Stimulated activated CD8-positive, alpha-beta memory T cell treated with anti-CD3 and anti-CD28 coated beads, Interleukin-4, amount 100 ng/mL, for 24 hours (primary cell): ENCODE data around the gene USP15.

Source experiments
- DNase-seq: peaks from one replicate; pipeline ENCODE4 v3.0.0-alpha.2; 2020; ENCODE audit warnings: low read depth

The USP15 gene

DNA sequence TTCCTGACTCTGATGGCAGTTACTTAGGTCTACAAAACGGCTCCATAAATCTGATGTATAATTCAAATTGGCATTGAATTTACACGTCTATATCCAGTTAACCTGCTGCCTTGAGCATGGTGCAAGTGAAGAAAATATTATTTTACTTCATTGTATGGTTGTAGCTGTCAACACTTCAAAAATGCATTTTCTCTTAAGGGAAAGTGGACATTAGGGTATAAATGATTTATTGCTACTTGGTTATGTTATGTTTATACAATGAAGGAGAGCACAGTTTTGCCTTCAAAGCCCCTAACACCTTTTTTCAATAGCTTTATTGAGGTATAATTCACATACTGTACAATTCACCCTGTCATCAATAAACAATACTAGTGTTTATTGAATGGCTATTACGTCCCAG, 2.0 kb upstream of the USP15 start:
- DNase-seq = no peak

DNA sequence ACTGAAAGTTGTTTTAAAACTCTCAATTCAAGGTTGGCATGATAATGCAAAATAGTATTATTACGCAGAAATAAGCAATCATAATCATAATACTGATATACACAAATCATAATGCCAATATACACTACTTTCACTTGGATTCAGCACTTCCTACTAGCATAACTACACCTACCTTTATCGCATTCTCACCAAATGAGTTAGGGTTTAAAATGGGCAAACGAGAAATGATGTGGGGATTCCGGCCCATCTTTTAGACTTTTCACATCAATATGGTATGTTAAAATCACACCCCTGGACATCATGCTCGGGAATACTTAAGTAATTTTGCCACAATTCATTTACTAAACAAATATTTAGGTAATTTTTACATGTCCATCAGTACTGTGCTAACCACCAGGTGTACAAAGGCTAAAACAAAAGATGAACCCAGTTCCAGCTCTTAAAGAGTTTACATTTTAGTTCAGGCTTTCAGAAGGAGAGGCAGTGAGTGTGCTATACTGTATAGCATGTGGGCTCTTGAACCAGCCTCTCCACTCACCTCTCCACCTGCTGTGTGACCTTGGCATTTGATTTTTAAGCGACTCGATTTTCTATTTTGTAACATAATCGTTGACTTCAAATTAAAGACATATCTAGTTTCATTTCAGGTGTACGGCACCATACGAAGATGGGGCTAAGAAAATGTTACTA, 1.1 kb upstream of the USP15 start:
- DNase-seq = no peak

- DNase-seq = no peak
These were observed 592 bp upstream of the USP15 start for GRCh38 chr12:62259631-62259992.

- DNase-seq = peak; percentile 11
These were observed 804 bp downstream of the USP15 start for GRCh38 chr12:62260733-62261683.

DNA sequence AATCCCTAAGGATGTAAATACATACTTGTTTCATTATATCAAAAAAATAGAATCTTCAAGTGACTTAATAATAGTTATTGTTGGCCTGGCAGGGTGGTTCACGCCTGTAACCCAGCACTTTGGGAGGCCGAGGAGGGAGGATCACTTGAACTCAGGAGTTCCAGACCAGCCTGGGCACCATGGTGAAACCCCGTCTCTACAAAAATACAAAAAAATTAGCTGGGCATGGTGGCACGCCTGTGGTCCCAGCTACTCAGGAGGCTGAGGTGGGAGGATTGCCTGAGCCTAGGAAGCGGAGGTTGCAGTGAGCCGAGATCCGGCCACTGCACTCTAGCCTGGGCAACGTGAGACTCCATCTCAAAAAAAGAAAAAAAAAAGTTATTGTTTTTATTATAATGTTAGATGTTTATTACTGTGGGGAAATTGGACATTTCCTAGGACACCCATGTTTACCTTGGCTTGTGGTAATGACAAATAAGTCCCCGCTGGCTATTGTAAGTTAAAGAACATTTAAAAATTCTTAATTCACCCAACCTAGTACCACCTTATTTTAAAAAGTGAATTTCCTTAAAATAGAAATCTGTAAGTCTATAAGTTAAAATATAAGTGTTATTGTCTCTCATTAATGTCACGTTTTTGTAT, 1.8 kb downstream of the USP15 start:
- DNase-seq = no peak

GRCh38 chr12:62263232-62263631, 3.0 kb downstream of the USP15 start:
- DNase-seq = no peak

DNA sequence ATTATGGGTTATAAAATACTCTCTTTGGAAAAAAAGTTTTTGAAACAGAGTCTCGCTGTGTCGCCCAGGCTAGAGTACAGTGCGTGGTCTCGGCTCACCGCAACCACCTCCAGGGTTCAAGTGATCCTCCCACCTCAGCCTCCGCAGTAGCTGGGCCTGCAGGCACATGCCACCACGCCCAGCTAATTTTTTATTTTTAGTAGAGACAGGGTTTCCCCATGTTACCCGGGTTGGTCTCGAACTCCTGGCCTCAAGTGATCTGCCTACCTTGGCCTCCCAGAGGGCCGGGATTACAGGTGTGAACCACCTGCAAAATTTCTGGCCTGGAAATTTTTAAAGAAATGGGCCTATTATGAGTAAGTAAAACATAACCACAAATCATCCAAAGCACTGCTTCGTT, 3.8 kb downstream of the USP15 start:
- DNase-seq = no peak

DNA sequence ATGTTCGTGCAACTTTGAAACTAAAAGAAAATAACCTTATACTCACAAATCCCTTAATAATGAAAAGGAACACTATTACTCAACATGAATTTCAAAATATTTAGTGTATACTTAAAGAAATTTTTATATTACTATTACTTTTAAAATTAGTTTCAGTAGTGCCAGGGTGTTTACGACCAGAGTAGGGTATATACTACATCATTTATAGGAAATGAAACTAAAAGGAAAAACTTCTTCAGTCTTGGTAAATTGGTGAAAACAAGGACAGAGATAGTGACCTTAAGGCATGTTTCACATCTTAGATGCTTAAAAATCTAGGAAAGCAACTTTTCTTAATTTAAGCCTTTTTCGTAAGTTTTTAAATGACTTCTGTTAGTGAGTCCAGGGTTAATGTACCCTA, 4.5 kb downstream of the USP15 start:
- no peak for DNase-seq

- DNase-seq = no peak
These were observed 5.3 kb downstream of the USP15 start for GRCh38 chr12:62265511-62265910.

DNA sequence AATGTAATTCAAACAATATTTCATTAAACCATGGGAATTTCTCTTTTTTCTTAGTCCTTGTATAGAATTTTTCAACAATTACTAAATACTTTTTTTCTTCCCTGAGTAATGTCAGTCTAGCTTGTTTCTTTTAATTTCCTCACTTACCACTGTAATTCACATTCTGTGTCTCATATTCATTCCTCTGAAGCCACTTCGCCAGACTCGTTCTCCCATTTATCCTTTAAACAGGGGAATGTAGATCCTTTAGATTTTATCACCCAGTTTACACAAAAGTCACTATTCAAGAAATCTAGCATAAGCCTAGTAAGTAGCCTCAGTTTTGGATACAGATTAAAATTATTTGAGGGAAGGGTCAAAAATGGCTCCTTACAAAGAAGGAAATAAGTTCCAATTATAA, 6.8 kb downstream of the USP15 start:
- DNase-seq = no peak

GRCh38 chr12:62267480-62267879, 7.3 kb downstream of the USP15 start:
- no peak for DNase-seq

DNA sequence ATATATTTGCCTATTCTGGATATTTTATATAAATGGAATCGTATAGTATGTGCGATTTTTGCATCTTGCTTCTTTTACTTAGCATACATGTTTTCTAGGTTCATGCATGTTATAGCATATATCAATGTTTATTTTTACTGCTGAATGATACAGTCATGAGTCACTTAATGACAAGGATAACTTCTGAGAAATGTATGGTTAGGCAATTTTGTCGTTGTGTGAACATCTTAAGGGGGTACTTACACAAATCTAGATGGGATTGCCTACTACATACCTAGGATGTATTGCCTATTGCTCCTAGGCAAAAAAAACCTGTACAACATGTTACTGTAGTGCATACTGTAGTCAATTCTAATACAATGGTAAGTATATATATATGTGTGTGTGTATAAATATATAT, 8.8 kb downstream of the USP15 start:
- DNase-seq = no peak

GRCh38 chr12:62269464-62270228, 9.4 kb downstream of the USP15 start:
- DNase-seq = no peak

DNA sequence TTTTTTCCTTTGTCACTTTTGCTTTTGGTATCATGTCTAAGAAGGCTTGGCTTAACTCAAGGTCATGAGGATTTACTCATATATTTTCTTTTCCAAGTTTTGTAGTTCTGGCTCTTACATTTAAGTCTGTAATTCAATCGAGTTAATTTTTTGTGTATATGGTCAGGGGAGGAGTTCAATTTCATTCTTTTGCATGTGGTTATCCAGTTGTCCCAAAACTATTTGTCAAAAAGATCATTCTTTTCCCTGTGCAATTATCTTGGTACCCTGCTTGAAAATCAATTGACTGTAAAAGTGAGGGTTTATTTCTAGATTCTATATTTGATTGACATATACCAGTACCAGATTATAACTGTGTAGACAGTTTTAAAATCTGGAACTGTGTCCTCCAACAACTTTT, 10.2 kb downstream of the USP15 start:
- no peak for DNase-seq

DNA sequence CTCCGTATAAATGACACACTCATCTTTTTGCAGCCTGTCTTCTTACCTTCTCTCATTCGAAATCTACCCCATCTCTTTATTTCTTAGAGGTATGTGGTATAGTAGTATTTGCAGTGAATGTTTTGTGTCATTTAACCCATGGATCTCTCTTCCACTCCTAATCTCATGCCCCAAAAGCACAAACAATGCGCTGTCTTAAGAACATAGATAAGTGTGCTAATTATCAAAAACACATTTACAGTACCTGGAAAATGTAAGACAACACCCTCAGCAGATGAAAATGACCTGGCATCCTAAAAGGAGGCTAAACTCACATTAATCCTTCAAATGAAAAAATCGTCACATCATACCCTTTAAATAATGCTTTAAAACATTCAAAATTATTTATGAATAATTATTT, 10.7 kb downstream of the USP15 start:
- no peak for DNase-seq

GRCh38 chr12:62272936-62273552, 12.8 kb downstream of the USP15 start:
- DNase-seq = no peak

- DNase-seq = no peak
These were observed 13.6 kb downstream of the USP15 start for GRCh38 chr12:62273724-62274380.

- DNase-seq = no peak
These were observed 17.8 kb downstream of the USP15 start for GRCh38 chr12:62278022-62278421.

- DNase-seq = no peak
These were observed 18.9 kb downstream of the USP15 start for GRCh38 chr12:62279058-62279457.

DNA sequence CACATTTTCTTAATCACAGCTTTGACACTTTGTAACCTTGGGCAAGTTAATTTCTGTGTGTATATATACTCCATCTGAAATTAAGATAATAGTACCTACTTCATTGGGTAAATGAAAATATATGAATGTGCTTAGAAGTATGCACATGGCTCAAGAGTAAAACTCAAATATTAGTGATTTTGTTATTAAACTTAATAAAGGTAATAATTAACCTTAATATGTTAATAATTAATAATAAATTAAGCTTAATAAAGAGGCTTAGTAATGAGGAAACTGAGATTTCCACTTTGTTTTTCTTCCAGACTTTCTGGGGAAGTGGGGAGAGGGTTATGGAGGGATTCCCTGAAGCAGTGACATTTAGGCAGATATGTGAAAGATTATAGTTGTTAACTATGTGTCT, 19.8 kb downstream of the USP15 start:
- DNase-seq = no peak

GRCh38 chr12:62282057-62282774, 22.0 kb downstream of the USP15 start:
- no peak for DNase-seq
